HG02759 (cell line): ENCODE measurements around the gene EXD3.

Experiments
- ATAC-seq: cut with Tn5 transposase; IDR thresholded peaks from one replicate; pipeline ENCODE4 v1.9.1; 2021; ENCODE audit warnings: mild to moderate bottlenecking, moderate library complexity; ENCODE audit not compliant: unreplicated experiment

Gene EXD3

DNA sequence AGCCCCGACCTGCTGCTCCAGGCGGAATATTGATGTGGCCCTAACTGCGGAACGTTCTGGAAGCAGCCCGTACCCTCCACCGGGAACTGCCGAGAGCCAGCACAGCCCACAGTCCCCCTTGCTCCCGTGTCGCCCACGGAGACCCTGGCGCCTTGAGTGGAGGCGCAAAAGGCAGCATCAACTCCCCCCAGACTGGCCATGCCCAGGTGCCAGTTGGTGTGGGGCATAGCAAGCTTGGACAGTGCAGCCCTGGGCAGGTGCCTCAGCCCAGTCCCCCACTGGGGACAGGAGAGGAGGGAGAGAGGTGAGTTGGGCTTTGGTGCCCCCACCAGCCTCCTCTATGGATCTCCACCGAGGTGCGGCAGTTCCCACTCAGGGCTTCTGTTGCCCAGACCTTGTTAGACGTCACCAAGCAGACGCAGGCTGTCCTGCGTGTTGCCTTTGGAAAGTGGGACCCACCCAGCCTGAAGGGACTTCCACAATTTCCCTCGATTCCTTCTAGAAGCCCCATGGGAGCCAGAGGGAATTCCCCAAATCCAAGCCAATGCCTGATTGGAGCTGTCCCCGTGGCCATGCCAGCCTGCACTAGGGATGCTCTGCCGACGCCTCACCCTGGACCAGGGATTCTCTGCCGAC is 101.1 kb downstream of the EXD3 start:
- no peak for ATAC-seq

DNA sequence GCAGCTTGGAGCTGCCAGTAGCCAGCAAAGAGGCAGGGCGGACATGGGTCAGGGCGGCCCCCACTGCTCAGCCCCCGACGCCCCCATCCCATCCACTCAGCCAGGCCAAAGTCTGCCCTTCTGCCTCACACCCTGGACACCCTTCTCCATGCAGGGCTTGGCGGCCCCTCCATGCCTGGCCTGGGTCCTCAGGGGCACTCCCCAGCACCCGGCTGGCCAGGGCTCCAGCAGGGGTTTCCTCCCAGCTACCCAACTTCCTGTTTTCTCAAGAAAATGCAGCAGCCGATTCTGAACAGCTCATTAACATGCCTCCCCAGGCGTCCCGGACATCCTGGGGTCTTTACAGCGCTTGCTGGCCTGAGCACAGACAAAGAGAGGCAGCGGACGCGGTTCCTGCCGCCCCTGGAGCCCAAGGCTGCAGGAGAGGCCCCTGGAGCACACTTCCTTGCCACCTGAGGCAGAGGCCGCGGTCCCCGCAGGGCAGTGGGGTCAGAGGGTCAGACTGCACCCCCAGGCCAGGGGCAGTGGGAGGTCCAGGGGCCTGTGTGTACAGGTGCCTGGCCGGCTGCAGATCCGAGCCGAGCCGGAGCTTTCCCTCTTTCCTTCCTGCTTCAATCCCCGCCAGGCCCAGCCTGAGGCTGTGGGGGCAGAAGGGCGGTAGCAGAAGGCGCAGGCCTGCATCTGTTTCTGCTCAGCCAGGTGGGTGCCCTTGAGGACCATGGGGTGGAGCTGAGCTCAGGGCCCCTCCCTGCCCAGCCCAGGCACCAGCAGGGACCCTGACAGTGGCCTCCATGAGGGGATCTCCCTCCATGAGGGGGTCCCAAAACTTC is 102.2 kb downstream of the EXD3 start:
- no peak for ATAC-seq

- no peak for ATAC-seq
These were observed 103.0 kb downstream of the EXD3 start for GRCh38 chr9:137319739-137320551.

GRCh38 chr9:137319011-137319738 is 103.8 kb downstream of the EXD3 start:
- no peak for ATAC-seq

- ATAC-seq, result no peak
These were observed 104.4 kb downstream of the EXD3 start for GRCh38 chr9:137318602-137319001.

GRCh38 chr9:137317718-137318511 is 105.0 kb downstream of the EXD3 start:
- no peak for ATAC-seq

GRCh38 chr9:137317021-137317717 is 105.8 kb downstream of the EXD3 start:
- no peak for ATAC-seq

DNA sequence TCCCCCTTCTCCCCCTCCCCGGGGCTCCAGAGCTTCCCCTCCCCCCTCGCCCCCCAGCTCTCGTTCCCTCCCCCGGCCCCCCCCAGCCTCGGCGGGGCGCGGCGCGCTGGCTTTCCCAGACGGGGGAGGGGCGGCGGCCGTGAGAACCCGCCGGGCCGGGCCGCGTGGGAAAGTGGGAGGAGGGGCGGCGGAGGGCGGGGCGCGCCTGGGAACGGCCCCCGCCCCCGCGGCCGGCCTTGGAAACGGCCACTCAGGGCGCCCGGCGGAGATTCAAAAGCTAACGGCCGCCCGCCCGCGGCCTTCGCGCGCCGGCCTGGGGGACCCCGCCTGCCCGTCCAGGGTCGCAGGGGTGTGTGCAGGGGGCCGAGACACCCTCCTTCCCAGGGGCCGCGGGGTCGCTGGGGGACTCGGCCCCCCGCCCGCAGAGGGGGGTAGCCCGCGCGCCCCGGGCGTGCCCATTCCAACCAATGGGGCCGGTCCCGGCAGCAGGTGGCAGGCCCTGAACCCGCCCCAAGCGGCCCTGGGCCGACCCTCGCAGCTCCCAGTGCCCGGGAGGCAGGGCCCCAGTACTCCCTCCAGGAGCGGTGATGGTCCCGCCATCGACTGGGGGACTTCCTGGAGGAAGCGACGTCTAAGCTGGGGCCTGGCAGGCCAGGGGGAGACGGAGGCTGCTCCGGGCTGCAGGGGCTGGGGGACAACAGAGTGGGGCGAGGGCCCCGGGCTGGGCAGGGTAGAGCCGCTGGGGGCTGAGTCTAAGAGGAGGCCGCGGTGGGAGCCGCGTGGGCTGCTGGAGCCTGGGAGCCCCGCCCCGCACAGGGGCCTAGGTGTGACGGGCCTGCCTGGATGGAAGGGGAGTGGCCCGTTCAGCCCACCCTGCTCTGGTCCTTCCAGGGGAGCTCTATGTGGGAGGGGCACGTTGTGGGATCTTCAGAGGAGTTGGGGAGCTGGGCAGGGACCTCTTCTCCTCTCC is 106.7 kb downstream of the EXD3 start:
- ATAC-seq, result no peak

GRCh38 chr9:137315581-137316011 is 107.4 kb downstream of the EXD3 start:
- no peak for ATAC-seq

GRCh38 chr9:137314561-137315560 is 108.1 kb downstream of the EXD3 start:
- ATAC-seq, result no peak

DNA sequence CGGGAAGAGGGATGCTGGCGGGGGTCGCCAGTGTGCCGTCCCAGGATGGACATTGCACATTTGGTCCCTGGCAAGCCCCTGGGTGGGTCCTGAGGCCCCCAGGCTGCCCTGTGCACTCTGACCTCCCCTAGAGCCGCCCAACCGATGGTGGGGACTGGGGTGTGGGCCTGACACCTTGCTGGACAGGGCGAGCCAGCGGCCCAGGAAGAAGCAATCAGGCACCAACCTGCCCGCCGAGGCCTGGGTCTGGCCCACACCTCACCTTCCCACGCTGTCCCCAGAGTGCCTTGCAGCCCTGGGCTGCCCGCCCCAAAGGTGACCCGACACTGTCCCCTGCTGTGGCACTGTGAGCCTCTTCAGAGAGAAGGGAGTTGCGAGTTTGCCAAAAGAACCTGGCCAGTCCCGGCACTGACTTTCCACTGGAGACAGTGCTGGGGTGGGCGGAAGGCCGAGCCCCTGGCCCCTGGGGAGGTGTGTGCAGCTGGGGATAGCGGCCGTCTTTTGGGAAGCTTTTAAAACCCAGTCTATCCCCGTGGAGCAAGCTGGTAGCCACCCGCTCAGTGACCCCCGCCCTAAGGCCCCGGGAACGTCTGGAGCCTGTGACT is 108.9 kb downstream of the EXD3 start:
- no peak for ATAC-seq

- no peak for ATAC-seq
These were observed 109.5 kb downstream of the EXD3 start for GRCh38 chr9:137313326-137313936.

- ATAC-seq, result no peak
These were observed 110.1 kb downstream of the EXD3 start for GRCh38 chr9:137312852-137313325.

DNA sequence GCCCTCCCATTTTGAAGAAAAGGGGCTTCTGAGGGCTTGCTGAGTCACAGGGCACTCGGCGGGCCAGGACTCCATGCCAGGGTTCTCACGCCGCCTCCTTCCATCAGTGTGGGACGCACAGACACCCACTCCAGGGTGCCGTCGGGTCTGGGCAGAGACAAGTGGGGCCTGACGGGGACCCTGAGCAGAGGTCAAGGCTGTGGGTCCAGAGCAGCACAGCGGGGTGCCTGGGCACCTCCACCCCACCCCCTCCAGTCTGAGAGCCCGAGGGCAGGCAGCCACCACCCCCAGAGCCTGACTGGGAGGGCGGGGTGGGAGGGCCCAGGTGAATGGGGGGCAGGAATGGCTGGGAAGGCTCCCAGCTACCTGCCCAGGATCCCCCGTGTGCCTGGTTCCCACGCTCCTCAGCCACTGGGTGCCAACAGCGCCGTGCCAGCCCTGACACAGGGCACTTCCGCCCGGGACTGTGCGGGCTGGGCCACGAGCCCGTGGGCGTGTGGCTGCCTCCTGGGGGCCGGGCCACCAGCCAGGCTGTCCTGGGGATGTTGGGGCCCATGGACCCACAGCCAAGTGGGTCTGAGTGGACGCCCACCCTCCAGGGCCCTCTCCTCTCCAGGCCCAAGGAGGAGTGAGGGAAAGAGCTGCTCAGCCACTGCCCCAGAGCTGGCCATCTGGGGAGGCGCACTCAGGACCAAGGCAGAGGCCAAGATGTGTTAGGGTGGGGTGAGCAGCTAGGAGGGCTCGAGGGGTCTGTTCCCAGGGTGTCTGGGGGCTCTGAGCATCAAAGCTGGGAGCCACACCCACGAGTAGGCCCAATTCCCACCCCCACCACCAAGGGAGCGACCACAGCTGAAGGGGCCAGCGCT is 110.7 kb downstream of the EXD3 start:
- no peak for ATAC-seq
